Thoracic aorta (tissue), 2 donors: ENCODE results near the gene CHST15. TPM values are rescaled to one million over a fixed set of nuclear protein-coding genes. Genes with fewer than 3 reads are reported as not detected.
A peak's percentile ranks its signal among the peaks of the same experiment; 100 is the strongest.

ENCODE experiments used
- ATAC-seq: fragments of 150-250 bp; one replicate; pipeline ENCODE4 v1.8.0; 2017; ENCODE audit warnings: low read depth; ENCODE audit not compliant: insufficient number of reproducible peaks, low FRiP score
- DNase-seq: peaks from one replicate; pipeline ENCODE4 v3.0.0-alpha.2; 2020; ENCODE audit warnings: low spot score
- H3K27ac ChIP-seq, 2 donors: fragments of 200-600 bp; sonication (generic); 1 replicate in 1 of 2; 2 replicates in 1 of 2; pipeline ENCODE4 v1.5.1; 2016; ENCODE audit warnings: mild to moderate bottlenecking in 2 of 2, moderate library complexity in 2 of 2
- H3K27me3 ChIP-seq: fragments of 200-600 bp; sonication (generic); replicated peaks from 2 replicates; pipeline ENCODE4 v1.6.0; 2016; ENCODE audit warnings: mild to moderate bottlenecking; ENCODE audit not compliant: insufficient read depth
- H3K36me3 ChIP-seq: fragments of 200-600 bp; sonication (generic); one replicate; pipeline ENCODE4 v1.5.1; 2016
- H3K4me1 ChIP-seq, 2 donors: fragments of 200-600 bp; sonication (generic); 1 replicate in 1 of 2; 2 replicates in 1 of 2; pipeline versions ENCODE4 v1.5.1 to v1.6.0; 2016; ENCODE audit warnings: low read depth in 2 of 2, mild to moderate bottlenecking in 1 of 2; ENCODE audit not compliant: control insufficient read depth in 1 of 2
- H3K4me3 ChIP-seq: fragments of 200-600 bp; sonication (generic); 2 replicates; pipeline ENCODE4 v1.5.1; 2016; ENCODE audit warnings: mild to moderate bottlenecking
- H3K9me3 ChIP-seq: fragments of 200-600 bp; sonication (generic); 2 replicates; pipeline ENCODE4 v1.5.1; 2016
- total RNA-seq, 2 donors: library from RNA; depleted of rRNA; stranded (reverse); fragments of >200 nt; gene quantifications; one replicate each; pipeline versions ENCODE4 v1.1.0 to v1.2.3, GENCODE V29; 2016
- TF ChIP-seq, protein P1 (sequence below): fragments of 200-600 bp; sonication (generic); IDR thresholded peaks from one replicate; pipeline ENCODE4 v1.5.1; 2019; ENCODE audit warnings: antibody characterized with exemption

CHST15 gene
- total RNA-seq, 2 donors from 2014 or later, result 31.9 to 34.0 TPM

GRCh38 chr10:124110882-124111281, 17.5 kb upstream of the CHST15 start:
- no peak for DNase-seq
- ATAC-seq, result no peak
- TF ChIP-seq, protein P1, sequence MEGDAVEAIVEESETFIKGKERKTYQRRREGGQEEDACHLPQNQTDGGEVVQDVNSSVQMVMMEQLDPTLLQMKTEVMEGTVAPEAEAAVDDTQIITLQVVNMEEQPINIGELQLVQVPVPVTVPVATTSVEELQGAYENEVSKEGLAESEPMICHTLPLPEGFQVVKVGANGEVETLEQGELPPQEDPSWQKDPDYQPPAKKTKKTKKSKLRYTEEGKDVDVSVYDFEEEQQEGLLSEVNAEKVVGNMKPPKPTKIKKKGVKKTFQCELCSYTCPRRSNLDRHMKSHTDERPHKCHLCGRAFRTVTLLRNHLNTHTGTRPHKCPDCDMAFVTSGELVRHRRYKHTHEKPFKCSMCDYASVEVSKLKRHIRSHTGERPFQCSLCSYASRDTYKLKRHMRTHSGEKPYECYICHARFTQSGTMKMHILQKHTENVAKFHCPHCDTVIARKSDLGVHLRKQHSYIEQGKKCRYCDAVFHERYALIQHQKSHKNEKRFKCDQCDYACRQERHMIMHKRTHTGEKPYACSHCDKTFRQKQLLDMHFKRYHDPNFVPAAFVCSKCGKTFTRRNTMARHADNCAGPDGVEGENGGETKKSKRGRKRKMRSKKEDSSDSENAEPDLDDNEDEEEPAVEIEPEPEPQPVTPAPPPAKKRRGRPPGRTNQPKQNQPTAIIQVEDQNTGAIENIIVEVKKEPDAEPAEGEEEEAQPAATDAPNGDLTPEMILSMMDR, result no peak
- Histone ChIP-seq H3K9me3 (no peaks in the 10 kb centered on the region), H3K4me3 (no peak overlapping the region), H3K27me3 (no peaks in the 10 kb centered on the region), H3K36me3 (no peaks in the 10 kb centered on the region), H3K4me1 (peaks cover 0 to 11% of the 10 kb centered on the region in 2 donors), H3K27ac (no peak overlapping the region)

GRCh38 chr10:124109261-124109660, 15.9 kb upstream of the CHST15 start:
- DNase-seq (no peak), ATAC-seq (no peak)
- TF ChIP-seq, protein P1, result no peak

DNA sequence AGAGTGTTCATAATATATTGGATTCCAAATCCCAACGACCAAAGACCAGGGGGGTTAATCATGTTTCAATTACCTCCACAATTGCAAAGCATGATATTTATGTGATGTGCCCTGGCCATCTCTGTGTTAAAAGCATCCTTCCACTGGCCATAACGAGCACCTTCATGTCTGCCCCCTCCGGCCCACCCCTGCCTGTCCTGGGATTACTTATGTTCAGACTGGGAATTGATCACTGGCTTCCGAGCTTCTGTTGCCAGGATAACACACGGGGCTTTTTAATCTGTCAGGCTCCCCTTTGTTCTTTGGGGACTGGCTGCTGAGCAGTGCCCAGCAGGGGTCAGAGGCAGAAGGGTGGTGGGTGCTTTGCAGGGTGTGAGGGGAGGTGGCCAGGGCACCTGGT, 13.7 kb upstream of the CHST15 start:
- DNase-seq (no peak), ATAC-seq (no peak)
- Histone ChIP-seq H3K4me1 (peaks cover 6 to 19% of the 10 kb centered on the region in 2 donors), H3K27me3 (no peaks in the 10 kb centered on the region), H3K27ac (no peak overlapping the region), H3K36me3 (no peaks in the 10 kb centered on the region), H3K4me3 (no peak overlapping the region), H3K9me3 (no peaks in the 10 kb centered on the region)
- TF ChIP-seq, protein P1, result no peak

More at GRCh38 chr10:124109261-124109660, 15.9 kb upstream of the CHST15 start:
- Histone ChIP-seq H3K27ac (no peak overlapping the region), H3K4me3 (no peak overlapping the region), H3K36me3 (no peaks in the 10 kb centered on the region), H3K27me3 (no peaks in the 10 kb centered on the region), H3K9me3 (no peaks in the 10 kb centered on the region), H3K4me1 (peaks cover 6 to 19% of the 10 kb centered on the region in 2 donors)

- Histone ChIP-seq H3K36me3 (no peaks in the 10 kb centered on the region), H3K27ac (peak overlapping the region in 1 of 2 donors; percentile 46), H3K4me3 (no peak overlapping the region), H3K27me3 (no peaks in the 10 kb centered on the region), H3K9me3 (no peaks in the 10 kb centered on the region), H3K4me1 (peaks cover 6 to 19% of the 10 kb centered on the region in 2 donors)
- DNase-seq, result no peak
- TF ChIP-seq, protein P1, result no peak
- ATAC-seq, result peak; percentile 68
Measured at GRCh38 chr10:124106241-124106879, 13.0 kb upstream of the CHST15 start.

GRCh38 chr10:124105594-124105993, 12.2 kb upstream of the CHST15 start:
- ATAC-seq, result no peak
- H3K27me3 ChIP-seq, result no peaks in the 10 kb centered on the region
- H3K4me3 ChIP-seq, result no peak overlapping the region
- H3K36me3 ChIP-seq, result no peaks in the 10 kb centered on the region
- TF ChIP-seq, protein P1, result no peak
- H3K4me1 ChIP-seq, result peaks cover 6 to 19% of the 10 kb centered on the region in 2 donors
- peak overlapping the region; percentile 14 to 46 for H3K27ac ChIP-seq
- no peaks in the 10 kb centered on the region for H3K9me3 ChIP-seq
- DNase-seq, result no peak
